KMS-11 (cell line): ENCODE measurements around the gene KRT72.

Experiments
- H2AFZ ChIP-seq: fragments of 200-600 bp; sonication (generic); 2 replicates; pipeline ENCODE4 v1.6.1; 2016; ENCODE audit warnings: antibody characterized with exemption, mixed run types, low read depth
- H3K27ac ChIP-seq: fragments of 200-600 bp; sonication (generic); 2 replicates; pipeline ENCODE4 v1.6.1; 2016; ENCODE audit warnings: mild to moderate bottlenecking, mixed run types
- H3K27me3 ChIP-seq: fragments of 200-600 bp; sonication (generic); 2 replicates; pipeline ENCODE4 v1.6.1; 2017; ENCODE audit warnings: mild to moderate bottlenecking, low read depth, mixed run types, moderate library complexity; ENCODE audit not compliant: insufficient read depth
- H3K36me3 ChIP-seq: fragments of 200-600 bp; sonication (generic); 2 replicates; pipeline ENCODE4 v1.6.1; 2017; ENCODE audit warnings: mild to moderate bottlenecking, mixed run types; ENCODE audit not compliant: insufficient read depth
- H3K4me1 ChIP-seq: fragments of 200-600 bp; sonication (generic); 2 replicates; pipeline ENCODE4 v1.6.1; 2016; ENCODE audit warnings: mild to moderate bottlenecking, low read depth, mixed run types; ENCODE audit not compliant: poor library complexity, severe bottlenecking
- H3K4me2 ChIP-seq: fragments of 200-600 bp; sonication (generic); 2 replicates; pipeline ENCODE4 v1.7.0; 2016; ENCODE audit warnings: mild to moderate bottlenecking, mixed run types
- H3K4me3 ChIP-seq: fragments of 200-600 bp; sonication (generic); IDR thresholded peaks from 2 replicates; pipeline ENCODE4 v1.6.1; 2017; ENCODE audit warnings: low read depth, low read length, mixed read lengths; ENCODE audit not compliant: insufficient read depth
- H3K79me2 ChIP-seq: fragments of 200-600 bp; sonication (generic); 2 replicates; pipeline ENCODE4 v1.6.1; 2016; ENCODE audit warnings: low read depth, mixed run types; ENCODE audit not compliant: insufficient read depth
- H3K9ac ChIP-seq: fragments of 200-600 bp; sonication (generic); 2 replicates; pipeline ENCODE4 v1.6.1; 2016; ENCODE audit warnings: mild to moderate bottlenecking, mixed run types
- H4K20me1 ChIP-seq: fragments of 200-600 bp; sonication (generic); 2 replicates; pipeline ENCODE4 v1.6.1; 2016; ENCODE audit warnings: mild to moderate bottlenecking, mixed run types; ENCODE audit not compliant: insufficient read depth
- CTCF ChIP-seq: fragments of 200-600 bp; sonication (generic); conservative IDR thresholded peaks from 2 replicates; pipeline ENCODE4 v1.6.1; 2017; ENCODE audit warnings: low read depth, mild to moderate bottlenecking, antibody characterized with exemption, low read length, moderate library complexity, mixed read lengths

KRT72 gene

GRCh38 chr12:52617403-52617785, 16.1 kb upstream of the KRT72 start:
- H3K9ac ChIP-seq: no peak overlapping the region
- no peak for TF ChIP-seq CTCF
- H3K27me3 ChIP-seq: peaks cover 58% of the 10 kb centered on the region
- H3K27ac ChIP-seq: no peak overlapping the region
- H4K20me1 ChIP-seq: no peaks in the 10 kb centered on the region
- H3K4me3 ChIP-seq: no peak overlapping the region
- H3K79me2 ChIP-seq: no peaks in the 10 kb centered on the region
- H2AFZ ChIP-seq: no peak overlapping the region
- no peaks in the 10 kb centered on the region for H3K36me3 ChIP-seq
- H3K4me1 ChIP-seq: no peaks in the 10 kb centered on the region
- no peak overlapping the region for H3K4me2 ChIP-seq

- no peaks in the 10 kb centered on the region for H3K79me2 ChIP-seq
- no peaks in the 10 kb centered on the region for H4K20me1 ChIP-seq
- no peak for TF ChIP-seq CTCF
- H3K36me3 ChIP-seq: no peaks in the 10 kb centered on the region
- H3K9ac ChIP-seq: no peak overlapping the region
- peaks cover 62% of the 10 kb centered on the region for H3K27me3 ChIP-seq
- no peak overlapping the region for H3K4me2 ChIP-seq
- no peak overlapping the region for H3K27ac ChIP-seq
- no peak overlapping the region for H2AFZ ChIP-seq
- H3K4me1 ChIP-seq: no peaks in the 10 kb centered on the region
- no peak overlapping the region for H3K4me3 ChIP-seq
Measured at GRCh38 chr12:52616680-52617402, 15.6 kb upstream of the KRT72 start.

GRCh38 chr12:52615912-52616311, 14.6 kb upstream of the KRT72 start:
- no peak overlapping the region for H3K4me3 ChIP-seq
- H3K36me3 ChIP-seq: no peaks in the 10 kb centered on the region
- no peaks in the 10 kb centered on the region for H3K4me1 ChIP-seq
- H4K20me1 ChIP-seq: no peaks in the 10 kb centered on the region
- H3K27me3 ChIP-seq: peaks cover 68% of the 10 kb centered on the region
- no peak overlapping the region for H3K27ac ChIP-seq
- H3K79me2 ChIP-seq: no peaks in the 10 kb centered on the region
- H3K9ac ChIP-seq: no peak overlapping the region
- no peak overlapping the region for H3K4me2 ChIP-seq
- no peak overlapping the region for H2AFZ ChIP-seq
- TF ChIP-seq CTCF: no peak

GRCh38 chr12:52615208-52615868, 14.1 kb upstream of the KRT72 start:
- H2AFZ ChIP-seq: no peak overlapping the region
- peaks cover 68% of the 10 kb centered on the region for H3K27me3 ChIP-seq
- H3K4me1 ChIP-seq: no peaks in the 10 kb centered on the region
- no peak overlapping the region for H3K4me3 ChIP-seq
- no peak overlapping the region for H3K4me2 ChIP-seq
- H3K9ac ChIP-seq: no peak overlapping the region
- no peak overlapping the region for H3K27ac ChIP-seq
- H3K79me2 ChIP-seq: no peaks in the 10 kb centered on the region
- no peak for TF ChIP-seq CTCF
- H3K36me3 ChIP-seq: no peaks in the 10 kb centered on the region
- no peaks in the 10 kb centered on the region for H4K20me1 ChIP-seq
